IMR-90 (cell line): ENCODE results near the gene DOCK9. TPM values are rescaled to one million over a fixed set of nuclear protein-coding genes. Genes with fewer than 3 reads are reported as not detected.

ENCODE experiments used
- ATAC-seq: fragments of 200-7000 bp; cut with Tn5 transposase; 2 replicates; pipeline ENCODE4 v1.9.1; 2020; ENCODE audit warnings: low read depth, mild to moderate bottlenecking, moderate library complexity
- BruUV-seq: library from RNA; stranded (reverse); fragments of 400-500 nt; replicated peaks from 2 replicates; lab custom pipeline; 2021; lab: Mats Ljungman, UMichigan
- CTCF ChIA-PET: fragments of 300-600 bp; formaldehyde crosslinking; extraction: SDS; loops from one replicate; lab custom pipeline; 2021; ENCODE audit warnings: antibody characterized with exemption; lab: Yijun Ruan, JAX
- POLR2A ChIA-PET: fragments of 300-600 bp; sonication (Branson Sonifier 250); formaldehyde crosslinking; loops from one replicate; lab custom pipeline; 2022; ENCODE audit warnings: antibody characterized with exemption; ENCODE audit not compliant: unreplicated experiment; lab: Charles Lee
- DNase-seq: peaks from one replicate; pipeline ENCODE4 v3.0.0; 2013
- H2AFZ ChIP-seq: replicated peaks from 2 replicates; pipeline ENCODE3; 2013; ENCODE audit warnings: low read length, mild to moderate bottlenecking; ENCODE audit not compliant: poor library complexity
- H2AK5ac ChIP-seq: 2 replicates; pipeline ENCODE4 v1.6.1; 2013; ENCODE audit warnings: low read depth, low read length, inconsistent platforms
- H2AK9ac ChIP-seq: replicated peaks from 2 replicates; pipeline ENCODE3; 2013; ENCODE audit warnings: mild to moderate bottlenecking, low read depth, low read length, moderate library complexity; ENCODE audit not compliant: poor library complexity
- H2BK120ac ChIP-seq: 2 replicates; pipeline ENCODE4 v1.6.1; 2013; ENCODE audit warnings: low read depth, low read length, inconsistent platforms
- H2BK15ac ChIP-seq: 3 replicates; pipeline ENCODE4 v1.6.1; 2013; ENCODE audit warnings: low read depth, low read length, inconsistent platforms
- H2BK20ac ChIP-seq: 2 replicates; pipeline ENCODE4 v1.6.1; 2013; ENCODE audit warnings: low read depth, mild to moderate bottlenecking, inconsistent platforms, low read length, moderate library complexity
- H2BK5ac ChIP-seq: 2 replicates; pipeline ENCODE4 v1.6.1; 2013; ENCODE audit warnings: mild to moderate bottlenecking, low read depth, low read length, inconsistent platforms; ENCODE audit not compliant: poor library complexity, severe bottlenecking
- H3K14ac ChIP-seq: replicated peaks from 2 replicates; pipeline ENCODE4 v1.6.1; 2013; ENCODE audit warnings: low read depth, low read length, inconsistent platforms
- H3K18ac ChIP-seq: 2 replicates; pipeline ENCODE4 v1.6.1; 2013; ENCODE audit warnings: low read depth, low read length, control low read depth
- H3K23ac ChIP-seq: 2 replicates; pipeline ENCODE4 v1.6.1; 2013; ENCODE audit warnings: low read depth, low read length, inconsistent platforms
- H3K27ac ChIP-seq: 2 replicates; pipeline ENCODE4 v1.5.1; 2013; ENCODE audit warnings: mild to moderate bottlenecking, control low read depth, low read length; ENCODE audit not compliant: insufficient read depth
- H3K27me3 ChIP-seq: 2 replicates; pipeline ENCODE4 v1.6.1; 2013; ENCODE audit warnings: low read length; ENCODE audit not compliant: control insufficient read depth, insufficient read depth
- H3K36me3 ChIP-seq: 2 replicates; pipeline ENCODE4 v1.6.1; 2013; ENCODE audit warnings: low read length, mixed read lengths; ENCODE audit not compliant: control insufficient read depth, insufficient read depth
- H3K4ac ChIP-seq: 2 replicates; pipeline ENCODE4 v1.6.1; 2013; ENCODE audit warnings: low read depth, low read length, inconsistent platforms
- H3K4me1 ChIP-seq: 2 replicates; pipeline ENCODE4 v1.6.1; 2013; ENCODE audit warnings: low read length, mixed read lengths; ENCODE audit not compliant: control insufficient read depth, insufficient read depth
- H3K4me2 ChIP-seq: 2 replicates; pipeline ENCODE4 v1.6.1; 2013; ENCODE audit warnings: low read depth, mild to moderate bottlenecking, control low read depth, low read length, moderate library complexity
- H3K4me3 ChIP-seq: 2 replicates; pipeline ENCODE4 v1.5.1; 2013; ENCODE audit warnings: low read depth, mild to moderate bottlenecking, control low read depth, low read length, moderate library complexity; ENCODE audit not compliant: insufficient read depth
- H3K56ac ChIP-seq: 2 replicates; pipeline ENCODE4 v1.6.1; 2013; ENCODE audit warnings: low read length, inconsistent platforms; ENCODE audit not compliant: insufficient read depth; ENCODE audit errors: extremely low read depth
- H3K79me1 ChIP-seq, 2 experiments: 2 replicates each; pipeline ENCODE4 v1.6.1; 2013; ENCODE audit warnings: low read length in 2 of 2, inconsistent platforms in 1 of 2, low read depth in 1 of 2
- H3K9ac ChIP-seq: 2 replicates; pipeline ENCODE4 v1.6.1; 2013; ENCODE audit warnings: low read depth, low read length, control low read depth
- H3K9me1 ChIP-seq: 2 replicates; pipeline ENCODE4 v1.6.1; 2013; ENCODE audit warnings: low read length, inconsistent platforms; ENCODE audit not compliant: insufficient read depth
- H3K9me3 ChIP-seq: 2 replicates; pipeline ENCODE4 v1.6.1; 2013; ENCODE audit warnings: low read length; ENCODE audit not compliant: control insufficient read depth, insufficient read depth
- H4K20me1 ChIP-seq: 2 replicates; pipeline ENCODE4 v1.6.1; 2013; ENCODE audit warnings: low read length, inconsistent platforms; ENCODE audit not compliant: insufficient read depth
- H4K5ac ChIP-seq: 2 replicates; pipeline ENCODE4 v1.6.1; 2013; ENCODE audit warnings: mild to moderate bottlenecking, low read depth, low read length, control low read depth
- H4K8ac ChIP-seq, 2 experiments: 2 replicates each; pipeline ENCODE4 v1.6.1; 2013; ENCODE audit warnings: low read depth in 2 of 2, low read length in 2 of 2, control low read depth in 1 of 2, inconsistent platforms in 1 of 2
- H4K91ac ChIP-seq: 2 replicates; pipeline ENCODE4 v1.6.1; 2013; ENCODE audit warnings: low read depth, low read length, inconsistent platforms; ENCODE audit not compliant: insufficient read depth
- BHLHE40 ChIP-seq: fragments of 150-350 bp; IDR thresholded peaks from 2 replicates; pipeline ENCODE4 v1.6.1; 2016; ENCODE audit warnings: mild to moderate bottlenecking, low read depth, low read length
- CEBPB ChIP-seq: IDR thresholded peaks from 2 replicates; pipeline ENCODE4 v1.6.1; 2012; ENCODE audit warnings: low read depth, low read length, improper control_type of control experiment
- CHD1 ChIP-seq: IDR thresholded peaks from 2 replicates; pipeline ENCODE4 v1.6.1; 2012; ENCODE audit warnings: low read depth, low read length, improper control_type of control experiment
- FOS ChIP-seq: fragments of 150-350 bp; IDR thresholded peaks from 2 replicates; pipeline ENCODE4 v1.6.1; 2016; ENCODE audit warnings: low read depth, low read length
- MAFK ChIP-seq: IDR thresholded peaks from 2 replicates; pipeline ENCODE4 v1.6.1; 2012; ENCODE audit warnings: low read depth, low read length, improper control_type of control experiment
- MAZ ChIP-seq: IDR thresholded peaks from 2 replicates; pipeline ENCODE4 v1.6.1; 2012; ENCODE audit warnings: low read depth, mild to moderate bottlenecking, low read length, improper control_type of control experiment, moderate library complexity, borderline replicate concordance
- NFE2L2 ChIP-seq: fragments of 150-350 bp; IDR thresholded peaks from 2 replicates; pipeline ENCODE4 v1.6.1; 2016; ENCODE audit warnings: low read depth, mild to moderate bottlenecking, low read length
- POLR2A ChIP-seq: IDR thresholded peaks from 2 replicates; pipeline ENCODE4 v1.6.1; 2012; ENCODE audit warnings: mild to moderate bottlenecking, low read depth, low read length
- RAD21 ChIP-seq: IDR thresholded peaks from 2 replicates; pipeline ENCODE4 v1.6.1; 2012; ENCODE audit warnings: low read length, improper control_type of control experiment
- RCOR1 ChIP-seq: IDR thresholded peaks from 2 replicates; pipeline ENCODE4 v1.6.1; 2012; ENCODE audit warnings: mild to moderate bottlenecking, low read length, improper control_type of control experiment; ENCODE audit not compliant: insufficient replicate concordance
- RFX5 ChIP-seq: IDR thresholded peaks from 2 replicates; pipeline ENCODE4 v1.8.0; 2012; ENCODE audit warnings: low read depth, mild to moderate bottlenecking, low read length, moderate library complexity
- USF2 ChIP-seq: fragments of 150-350 bp; IDR thresholded peaks from 2 replicates; pipeline ENCODE4 v1.6.1; 2017; ENCODE audit warnings: mild to moderate bottlenecking, antibody characterized with exemption, low read length, low read depth
- WGBS, 2 experiments: methylation state at CpG; one replicate each; pipeline versions ENCODE4 v1.1.5 to v1.1.7; 2013; ENCODE audit warnings: missing lambda C conversion rate in 2 of 2; ENCODE audit not compliant: insufficient read length in 1 of 2; ENCODE audit errors: extremely low coverage in 2 of 2; 5-methylcytosine and 5-hydroxymethylcytosine counted together
- dilution Hi-C: fragments of 300-500 bp; cut with HindIII; formaldehyde crosslinking; loops from one replicate; pipeline ENCODE4 v1.14.3; 2018; ENCODE audit warnings: low sequenced_read_pairs; ENCODE audit not compliant: unreplicated experiment
- in situ Hi-C: fragments of 300-500 bp; cut with MboI; formaldehyde crosslinking; loops from 3 replicates; pipeline ENCODE4 v1.14.3; 2019; ENCODE audit warnings: low sequenced_read_pairs, inconsistent platforms, mixed read lengths
- intact Hi-C: fragments of 100-400 bp; cut with micrococcal nuclease; formaldehyde crosslinking; loops from 2 replicates; pipeline ENCODE4 v1.10.0; 2022
- polyA plus RNA-seq, 3 experiments: library from polyadenylated mRNA; depleted of rRNA; stranded (reverse); fragments of >200 nt; gene quantifications; 2 replicates each; pipeline ENCODE4 v1.2.3, GENCODE V29; 2012; ENCODE audit warnings: low replicate concordance in 1 of 3
- total RNA-seq: library from RNA; depleted of rRNA; stranded (reverse); fragments of >200 nt; gene quantifications from 2 replicates; pipeline ENCODE4 v1.2.3, GENCODE V29; 2012

The DOCK9 gene
- total and polyA plus RNA-seq, 2 of the 4 experiments (the other 2 are of a cell fraction), result 4.8 to 7.2 TPM

- peak overlapping the region; percentile 30; the same call in 1 of the 2 replicates for H3K14ac ChIP-seq
- ATAC-seq, result no peak
- no peak overlapping the region for H2AFZ ChIP-seq
- no peak overlapping the region; the same call in 1 of the 2 replicates for H3K4ac ChIP-seq
- H2BK5ac ChIP-seq, result no peak overlapping the region
- no peak overlapping the region for H3K4me3 ChIP-seq
- ChIA-PET POLR2A (no interaction called here), CTCF (interaction anchor here (1.6 kb wide), 1 partner anchor 12 kb away, joined by 3 read pairs; no protein-coding TSS in a partner anchor)
- in situ Hi-C loops (no loop called here), dilution Hi-C loops (no loop called here), intact Hi-C loops (no loop called here)
- H2BK15ac ChIP-seq, result no peak overlapping the region
- DNase-seq, result no peak
- no peak overlapping the region for H2BK20ac ChIP-seq
- no peak overlapping the region for H3K9ac ChIP-seq
- no peak overlapping the region for H4K91ac ChIP-seq
- no peaks in the 10 kb centered on the region for H3K9me3 ChIP-seq
- H4K5ac ChIP-seq, result no peak overlapping the region
- H3K56ac ChIP-seq, result no peak overlapping the region
- H2BK120ac ChIP-seq, result peak overlapping the region; percentile 17
- BruUV-seq, result no TSS peak
- H3K18ac ChIP-seq, result no peak overlapping the region
- H2AK9ac ChIP-seq, result no peak overlapping the region
- H3K79me1 ChIP-seq, result peaks cover 3 to 52% of the 10 kb centered on the region in 2 experiments; a peak in 2 of 4 replicates
- TF ChIP-seq CHD1 (no peak), MAFK (no peak), FOS (no peak), USF2 (no peak), RCOR1 (no peak), RFX5 (no peak), POLR2A (no peak), CEBPB (no peak), NFE2L2 (no peak), BHLHE40 (no peak), MAZ (no peak), RAD21 (no peak)
- no peak overlapping the region for H2AK5ac ChIP-seq
- no peaks in the 10 kb centered on the region for H4K20me1 ChIP-seq
- H3K4me2 ChIP-seq, result no peak overlapping the region
- peaks cover 6% of the 10 kb centered on the region for H3K4me1 ChIP-seq
- no peaks in the 10 kb centered on the region for H3K36me3 ChIP-seq
- peaks cover 11% of the 10 kb centered on the region for H3K9me1 ChIP-seq
- H4K8ac ChIP-seq, result peak overlapping the region in 1 of 2 experiments; percentile 44; a peak in 1 of 4 replicates
- no peaks in the 10 kb centered on the region for H3K27me3 ChIP-seq
- no peak overlapping the region for H3K27ac ChIP-seq
- WGBS, 2 experiments, result no CpG with 5 or more reads among the region's 3 CpGs
- no peak overlapping the region; the same call in 1 of the 2 replicates for H3K23ac ChIP-seq
Measured at GRCh38 chr13:98972059-98972458, 5.8 kb downstream of the DOCK9 start.
